Measurements from ENCODE around the gene SASH3.
"Not testable (repeated sequence)": the region's sequence is repeated elsewhere in the genome, so short reads cannot be mapped to it uniquely, and the experiment has no call there.

Gene SASH3

GRCh38 chrX:129779747-129780146 is at the start of gene SASH3:
SASH3 (plus strand) TSS chrX:129779949; CDS start chrX:129780098, 149 bp downstream.
- no peak for DNase-seq (ENCODE audit: low read depth in 3 of 3)

- DNase-seq (ENCODE audit: low read depth in 3 of 3) = no peak
Measured at GRCh38 chrX:129731228-129731627, 48.5 kb upstream of the SASH3 start.

DNA sequence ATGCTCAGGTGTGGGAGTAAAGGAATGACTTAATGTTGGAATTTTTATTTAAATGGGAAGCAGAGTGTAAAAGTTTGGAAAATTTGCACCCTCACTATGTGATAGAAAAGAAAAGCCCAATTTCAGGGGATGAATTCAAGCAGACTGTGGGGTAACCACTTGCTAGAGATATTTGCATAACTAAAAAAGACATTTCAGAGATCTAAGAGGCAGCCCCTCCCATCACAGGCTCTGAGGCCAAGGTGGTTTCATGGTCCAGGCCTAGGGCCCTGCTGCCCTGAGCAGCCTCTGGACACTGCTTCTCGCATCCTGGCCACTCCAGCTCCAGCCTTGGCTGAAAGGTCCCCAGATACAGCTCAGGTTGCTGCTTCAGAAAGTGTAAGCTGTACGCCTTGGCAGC is 46.9 kb upstream of the SASH3 start:
- no peak for DNase-seq (ENCODE audit: low read depth in 3 of 3)

DNA sequence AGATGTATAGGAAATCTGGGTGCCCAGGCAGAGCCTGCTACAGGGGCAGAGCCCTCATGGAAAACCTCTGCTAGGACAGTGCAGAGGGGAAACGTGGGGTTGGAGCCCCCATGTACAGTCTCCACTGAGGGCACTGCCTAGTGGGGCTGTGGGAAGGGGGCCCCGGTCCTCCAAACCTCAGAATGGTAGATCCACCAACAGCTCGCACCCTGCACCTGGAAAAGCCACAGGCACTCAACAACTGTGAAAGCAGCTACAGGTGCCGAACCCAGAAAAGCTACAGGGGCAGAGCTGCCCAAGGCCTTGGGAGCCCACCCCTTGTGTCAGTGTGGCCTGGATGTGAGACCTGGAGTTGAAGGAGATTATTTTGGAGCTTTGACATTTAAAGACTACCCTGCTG is 46.4 kb upstream of the SASH3 start:
- DNase-seq (ENCODE audit: low read depth in 3 of 3) = no peak

- DNase-seq (ENCODE audit: low read depth in 3 of 3) = no peak
Measured at GRCh38 chrX:129736491-129736890, 43.3 kb upstream of the SASH3 start.

- DNase-seq (ENCODE audit: low read depth in 3 of 3) = no peak
Measured at GRCh38 chrX:129737916-129738315, 41.8 kb upstream of the SASH3 start.

- DNase-seq (ENCODE audit: low read depth in 3 of 3) = no peak
Measured at GRCh38 chrX:129738466-129739308, 41.1 kb upstream of the SASH3 start, which contains the start of gene XPNPEP2. XPNPEP2 (plus strand) TSS chrX:129738979; CDS start chrX:129739214, 235 bp downstream.

- no peak for DNase-seq (ENCODE audit: low read depth in 3 of 3)
Measured at GRCh38 chrX:129739578-129739977, 40.2 kb upstream of the SASH3 start.

DNA sequence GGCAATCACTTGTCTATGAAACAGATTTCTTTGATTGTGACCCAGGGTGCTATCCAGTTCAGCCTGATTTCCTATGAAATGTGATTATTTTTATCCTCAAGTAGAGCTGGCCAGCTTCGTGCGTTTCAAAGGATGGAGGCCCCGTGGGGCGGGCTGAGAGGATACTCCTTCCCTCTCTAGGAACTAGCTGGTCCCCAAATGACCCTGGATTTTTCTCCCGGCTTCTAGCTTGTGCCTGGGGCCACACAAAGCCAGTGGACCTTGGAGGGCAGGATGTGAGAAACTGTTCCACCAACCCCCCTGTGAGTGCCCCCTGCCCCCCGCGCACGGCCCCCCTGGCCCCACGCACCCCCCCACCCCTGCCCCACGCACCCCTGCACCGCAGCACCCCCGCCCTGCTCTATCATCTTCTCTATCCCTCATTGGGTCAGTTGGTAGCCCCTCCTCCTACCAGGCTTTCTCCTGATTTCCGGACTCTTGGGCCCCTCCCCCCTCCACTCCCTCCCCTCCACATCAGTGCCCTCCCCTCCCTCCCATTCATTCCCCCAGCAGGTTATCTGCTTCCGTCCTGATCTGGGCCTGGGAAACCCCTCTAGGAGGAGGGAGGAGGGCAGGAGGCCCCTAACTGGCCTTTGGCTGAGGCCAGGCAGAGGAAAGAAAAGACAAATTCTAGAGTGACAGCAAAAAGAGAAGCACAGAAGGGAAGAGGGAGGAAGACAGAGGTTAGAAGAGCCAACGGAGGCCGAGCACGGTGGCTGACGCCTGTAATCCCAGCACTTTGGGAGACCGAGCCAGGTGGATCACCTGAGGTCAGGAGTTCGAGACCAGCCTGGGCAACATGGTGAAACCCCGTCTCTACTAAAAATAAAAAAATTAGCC is 37.6 kb upstream of the SASH3 start:
- no peak for DNase-seq (ENCODE audit: low read depth in 3 of 3)

DNA sequence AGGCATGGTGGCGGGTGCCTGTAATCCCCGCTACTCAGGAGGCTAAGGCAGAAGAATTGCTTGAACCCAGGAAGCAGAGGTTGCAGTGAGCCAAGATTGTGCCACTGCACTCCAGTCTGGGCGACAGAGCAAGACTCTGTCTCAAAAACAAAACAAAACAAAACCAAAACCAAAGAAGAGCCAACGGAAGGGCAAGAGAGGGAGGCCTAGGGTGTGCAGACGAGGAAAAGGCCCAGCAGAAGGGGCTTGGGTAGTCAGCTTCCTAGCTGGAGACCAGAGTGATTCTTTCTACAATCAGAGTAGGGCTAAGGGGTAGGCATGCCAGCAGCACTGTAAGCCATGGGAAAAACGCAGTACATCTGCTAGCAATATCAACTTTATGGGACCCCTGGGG is 37.0 kb upstream of the SASH3 start:
- DNase-seq (ENCODE audit: low read depth in 3 of 3) = not testable (repeated sequence)

DNA sequence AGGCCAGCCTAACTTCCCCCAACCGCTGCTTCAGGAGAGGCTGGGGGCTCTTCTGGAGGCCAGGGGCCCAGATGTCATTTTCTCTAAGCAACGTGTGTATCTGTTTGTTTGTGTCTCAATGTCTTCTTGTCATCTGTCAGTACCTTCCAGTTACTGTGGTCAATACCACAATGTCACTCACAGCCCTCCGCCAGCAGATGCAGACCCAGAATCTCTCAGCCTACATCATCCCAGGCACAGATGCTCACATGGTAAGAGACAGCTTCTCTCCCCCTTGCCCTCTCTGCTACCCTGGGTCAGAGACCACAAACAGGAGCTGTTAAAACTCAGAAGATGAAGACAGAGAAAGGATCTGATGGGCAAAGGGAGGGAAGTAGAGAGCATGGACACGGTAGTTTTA is 35.9 kb upstream of the SASH3 start:
- no peak for DNase-seq (ENCODE audit: low read depth in 3 of 3)

DNA sequence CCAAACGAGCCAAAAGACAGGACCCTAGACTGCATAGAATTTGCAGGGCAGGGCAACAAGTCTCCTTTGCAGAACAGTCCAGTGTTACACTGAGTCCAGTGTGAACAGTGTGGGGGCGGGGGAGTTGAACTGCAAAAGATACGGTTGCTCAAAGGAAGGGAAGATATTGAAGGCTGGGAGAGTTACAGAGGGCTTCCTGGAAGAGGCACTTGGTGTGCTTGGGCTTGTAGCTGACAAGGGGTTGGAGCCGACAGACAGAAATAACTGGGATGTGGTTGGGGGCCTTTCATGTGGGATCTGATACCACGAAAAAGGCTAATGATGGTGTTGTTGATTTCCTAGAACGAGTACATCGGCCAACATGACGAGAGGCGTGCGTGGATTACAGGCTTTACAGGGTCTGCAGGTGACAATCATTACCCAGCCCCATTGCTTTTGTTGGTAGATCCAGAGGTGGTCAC is 34.9 kb upstream of the SASH3 start:
- DNase-seq (ENCODE audit: low read depth in 3 of 3) = no peak

GRCh38 chrX:129746557-129747470 is 32.9 kb upstream of the SASH3 start:
- no peak for DNase-seq (ENCODE audit: low read depth in 3 of 3)

DNA sequence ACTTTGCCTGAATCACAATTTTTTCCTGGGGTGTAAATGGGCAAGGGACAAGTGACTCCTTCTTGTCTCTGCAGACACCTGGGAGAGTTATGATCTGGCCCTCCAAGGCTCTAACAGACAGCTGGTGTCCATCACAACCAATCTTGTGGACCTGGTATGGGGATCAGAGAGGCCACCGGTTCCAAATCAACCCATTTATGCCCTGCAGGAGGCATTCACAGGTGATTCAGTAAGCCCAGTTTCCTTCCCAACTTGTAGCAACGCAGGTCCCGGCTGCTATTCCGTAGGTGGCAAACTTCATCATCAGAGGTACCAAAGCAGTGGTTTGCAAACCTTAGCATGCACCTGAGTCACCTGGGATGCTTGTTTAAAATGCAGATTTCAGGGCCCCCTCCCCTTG is 32.2 kb upstream of the SASH3 start:
- DNase-seq (ENCODE audit: low read depth in 3 of 3) = no peak

DNA sequence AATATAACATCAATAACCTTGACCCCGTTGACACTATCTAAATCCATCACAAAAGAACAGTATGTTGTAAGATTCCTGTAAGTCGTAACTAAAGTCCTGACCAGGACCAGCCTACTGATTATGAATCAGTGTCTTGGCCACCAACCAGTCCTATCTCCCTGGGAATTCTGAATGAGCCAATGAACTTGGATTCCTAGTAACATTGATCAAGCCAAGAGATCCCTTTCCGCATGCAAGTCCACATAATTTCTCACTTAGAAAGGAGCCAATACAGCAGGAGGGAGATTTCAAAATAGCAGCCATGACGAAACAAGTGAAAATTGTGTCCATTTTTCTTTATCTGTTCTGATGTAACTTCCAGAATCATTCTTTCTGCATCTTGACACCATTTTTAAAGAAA is 31.4 kb upstream of the SASH3 start:
- DNase-seq (ENCODE audit: low read depth in 3 of 3) = no peak

DNA sequence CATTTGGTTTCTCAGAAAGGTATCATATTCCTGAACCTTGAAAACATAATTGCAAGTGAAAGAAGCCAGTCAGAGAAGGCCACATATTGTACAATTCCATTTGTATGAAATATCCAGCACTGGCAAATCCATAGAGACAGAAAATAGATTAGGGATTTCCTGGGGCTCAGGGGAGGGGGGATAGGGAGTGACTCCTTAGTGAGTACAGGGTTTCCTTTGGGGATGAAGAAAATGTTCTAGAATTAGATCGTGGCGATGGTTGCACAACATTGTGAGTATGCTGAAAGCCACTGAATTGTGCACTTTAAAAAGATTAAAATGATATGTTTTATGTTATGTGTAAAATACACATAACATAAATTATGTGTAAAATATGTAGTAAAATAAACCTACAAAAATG is 30.7 kb upstream of the SASH3 start:
- no peak for DNase-seq (ENCODE audit: low read depth in 3 of 3)

DNA sequence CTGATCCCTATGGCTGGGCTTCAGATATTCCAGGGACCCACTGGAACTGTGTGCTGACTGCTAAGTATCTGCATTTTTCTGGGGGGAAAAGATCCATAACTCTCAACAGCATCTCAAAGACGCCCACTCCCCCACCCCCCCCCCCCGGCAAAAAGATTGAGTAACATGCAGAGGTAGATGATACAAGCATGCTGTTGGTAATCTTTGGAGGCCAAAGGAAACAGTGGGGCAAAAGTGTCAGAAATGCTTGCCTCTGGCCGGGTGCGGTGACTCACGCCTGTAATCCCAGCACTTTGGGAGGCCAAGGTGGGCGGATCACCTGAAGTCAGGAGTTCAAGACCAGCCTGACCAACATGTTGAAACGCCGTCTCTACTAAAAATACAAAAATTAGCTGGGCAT is 28.8 kb upstream of the SASH3 start:
- no peak for DNase-seq (ENCODE audit: low read depth in 3 of 3)

GRCh38 chrX:129754056-129755024 is 25.4 kb upstream of the SASH3 start:
- DNase-seq (ENCODE audit: low read depth in 3 of 3) = no peak

GRCh38 chrX:129755779-129756650 is 23.7 kb upstream of the SASH3 start:
- no peak for DNase-seq (ENCODE audit: low read depth in 3 of 3)
